Stimulated activated CD8-positive, alpha-beta memory T cell treated with anti-CD3 and anti-CD28 coated beads, Interleukin-4, amount 100 ng/mL, for 4 hours (primary cell): ENCODE results near the gene KANK2.
"Not testable (repeated sequence)": the region's sequence is repeated elsewhere in the genome, so short reads cannot be mapped to it uniquely, and the experiment has no call there.

Experiments used
- DNase-seq, 2 donors: peaks; one replicate each; pipeline ENCODE4 v3.0.0-alpha.2; 2020; ENCODE audit warnings: low read depth in 2 of 2, low spot score in 1 of 2

The KANK2 gene

GRCh38 chr19:11175920-11176319 lies 21.4 kb downstream of the KANK2 start:
- no peak for DNase-seq

- no peak for DNase-seq
Observed at GRCh38 chr19:11174336-11174735, 23.0 kb downstream of the KANK2 start.

GRCh38 chr19:11173516-11174155 lies 23.7 kb downstream of the KANK2 start:
- DNase-seq: no peak

GRCh38 chr19:11172576-11172975 lies 24.8 kb downstream of the KANK2 start:
- no peak for DNase-seq

GRCh38 chr19:11171144-11171543 lies 26.2 kb downstream of the KANK2 start:
- DNase-seq: no peak

- no peak for DNase-seq
Observed at GRCh38 chr19:11169896-11170678, 27.3 kb downstream of the KANK2 start.

GRCh38 chr19:11168568-11168967 lies 28.8 kb downstream of the KANK2 start:
- DNase-seq: no peak

GRCh38 chr19:11166281-11167142 lies 30.8 kb downstream of the KANK2 start:
- DNase-seq: no peak

- DNase-seq: no peak
Observed at GRCh38 chr19:11165486-11166030, 31.8 kb downstream of the KANK2 start.

- DNase-seq: no peak
Observed at GRCh38 chr19:11164879-11165406, 32.4 kb downstream of the KANK2 start.

GRCh38 chr19:11164296-11164695 lies 33.0 kb downstream of the KANK2 start:
- DNase-seq: no peak

- not testable (repeated sequence) for DNase-seq
Observed at GRCh38 chr19:11160440-11160768, 36.9 kb downstream of the KANK2 start.

- DNase-seq: no peak
Observed at GRCh38 chr19:11159598-11160439, 37.5 kb downstream of the KANK2 start.

GRCh38 chr19:11155373-11156120 lies 41.8 kb downstream of the KANK2 start, which contains the start of gene SPC24:
SPC24 (minus strand) TSS chr19:11155782; CDS start chr19:11155776, 6 bp downstream.
- DNase-seq: peak; percentile 77 to 82

GRCh38 chr19:11154683-11155047 lies 42.7 kb downstream of the KANK2 start:
- DNase-seq: no peak

- DNase-seq: no peak
Observed at GRCh38 chr19:11152318-11153062, 44.9 kb downstream of the KANK2 start.

- DNase-seq: no peak
Observed at GRCh38 chr19:11151181-11151580, 46.2 kb downstream of the KANK2 start.

GRCh38 chr19:11148001-11148400 lies 49.3 kb downstream of the KANK2 start:
- no peak for DNase-seq

GRCh38 chr19:11145536-11145924 lies 51.8 kb downstream of the KANK2 start:
- no peak for DNase-seq
